Fibroblast of lung (primary cell): ENCODE data around the gene CADPS.

Source experiments
- CTCF ChIP-seq, 2 donors: IDR thresholded peaks in 1 of 2; conservative IDR thresholded peaks in 1 of 2; 1 replicate in 1 of 2; 2 replicates in 1 of 2; pipeline ENCODE4 v1.5.1; 2011 to 2012; ENCODE audit warnings: low read length in 2 of 2, control low read depth in 1 of 2, inconsistent platforms in 1 of 2, low read depth in 1 of 2, mild to moderate bottlenecking in 1 of 2
- EZH2 ChIP-seq: IDR thresholded peaks from 2 replicates; pipeline ENCODE4 v1.5.1; 2012; ENCODE audit warnings: low read length, control low read depth, mild to moderate bottlenecking; ENCODE audit errors: missing control alignments

- no peak for TF ChIP-seq CTCF (conservative IDR thresholded peaks at IDR 0.05 in 1 of 2, IDR thresholded peaks at IDR 0.05 in 1 of 2; ENCODE audit: low read depth in 1 of 2, low read length in 2 of 2)
- TF ChIP-seq EZH2: no peak
Measured at GRCh38 chr3:62812631-62813030, 62.6 kb downstream of the CADPS start.
